ENCODE measurements around the gene KLF3. TPM values are rescaled to one million over a fixed set of nuclear protein-coding genes. Genes with fewer than 3 reads are reported as not detected.
A peak's percentile ranks its signal among the peaks of the same experiment; 100 is the strongest.

KLF3 gene
- total RNA-seq, 1 experiment from 2014 or later, result 14.6 TPM

- H3K4me1 ChIP-seq (ENCODE audit: insufficient read depth, low read length), result peaks cover 45% of the 10 kb centered on the region
- POLR2A ChIA-PET (ENCODE audit: unreplicated experiment), result no interaction called here
- TSS peak; percentile 78 for BruUV-seq (replicated peaks)
Observed at GRCh38 chr4:38666766-38667084, 2.7 kb downstream of the KLF3 start.

DNA sequence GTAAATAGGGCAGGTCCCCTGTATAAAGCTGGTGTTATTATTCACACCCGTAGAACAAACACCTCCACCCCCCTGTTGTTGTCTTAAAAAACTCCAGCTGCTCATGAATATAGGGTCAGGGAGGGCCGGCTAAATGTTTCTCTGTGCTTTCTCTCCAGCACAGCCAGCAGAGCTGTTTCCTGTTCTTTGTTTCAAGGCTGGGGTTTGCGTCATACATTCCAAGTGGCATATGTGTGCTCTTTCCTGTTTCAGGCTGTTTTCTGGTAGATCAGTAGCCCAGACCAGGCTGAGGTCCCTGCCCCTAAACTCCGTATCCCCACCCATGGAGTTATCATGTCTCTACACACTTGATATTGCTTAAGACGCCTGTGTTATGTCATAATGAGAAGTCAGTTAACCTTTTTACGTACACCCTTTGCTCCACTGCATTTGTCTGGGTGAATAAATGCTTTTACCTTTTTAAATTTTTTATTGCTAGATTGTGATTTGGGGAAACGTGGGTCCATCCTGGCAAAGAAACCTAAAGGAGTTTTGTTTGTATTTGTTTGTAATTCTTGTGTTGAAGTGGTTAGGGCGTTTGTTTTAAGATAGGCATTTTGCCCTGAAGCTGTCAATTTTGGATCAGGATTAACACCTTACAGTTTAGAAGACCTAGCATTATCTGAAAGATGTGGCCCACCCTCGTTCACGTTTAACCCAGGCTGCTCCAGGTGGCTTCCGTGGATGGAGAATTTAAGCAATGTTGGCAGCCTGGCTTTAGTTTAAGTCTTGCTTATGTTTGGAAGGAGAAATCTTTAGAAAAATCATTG lies 3.3 kb downstream of the KLF3 start:
- Histone ChIP-seq H3K36me3 (ENCODE audit: low read depth, low read length) (no peaks in the 10 kb centered on the region), H4K20me1 (ENCODE audit: low read length) (no peaks in the 10 kb centered on the region), H3K4me3 (ENCODE audit: low read length) (peak overlapping the region; percentile 87), H3K9me2 (replicated peaks; ENCODE audit: low read length) (no peaks in the 10 kb centered on the region), H3F3A (ENCODE audit: low read length, unreplicated experiment) (no peaks in the 10 kb centered on the region), H3K9ac (ENCODE audit: low read length) (peak overlapping the region; percentile 96), H3K9me3 (ENCODE audit: low read length) (no peaks in the 10 kb centered on the region), H2AFZ (ENCODE audit: low read length) (no peak overlapping the region), H3K4me1 (ENCODE audit: insufficient read depth, low read length) (peaks cover 51% of the 10 kb centered on the region), H3K79me2 (ENCODE audit: low read length) (peaks cover 86% of the 10 kb centered on the region), H3K4me2 (ENCODE audit: low read length) (peak overlapping the region; percentile 82), H3K27me3 (ENCODE audit: low read length) (no peaks in the 10 kb centered on the region), H3K27ac (ENCODE audit: low read length) (peak overlapping the region; percentile 81)
- ChIA-PET POLR2A (ENCODE audit: unreplicated experiment) (no interaction called here), CTCF (interaction anchor here (0.6 to 1.0 kb wide), 5 partner anchors 8 to 487 kb away, joined by 3 to 6 read pairs (median 4); no protein-coding TSS in a partner anchor)
- ATAC-seq (peak; percentile 45), DNase-seq (peak; percentile 85)
- TF ChIP-seq, protein P1, sequence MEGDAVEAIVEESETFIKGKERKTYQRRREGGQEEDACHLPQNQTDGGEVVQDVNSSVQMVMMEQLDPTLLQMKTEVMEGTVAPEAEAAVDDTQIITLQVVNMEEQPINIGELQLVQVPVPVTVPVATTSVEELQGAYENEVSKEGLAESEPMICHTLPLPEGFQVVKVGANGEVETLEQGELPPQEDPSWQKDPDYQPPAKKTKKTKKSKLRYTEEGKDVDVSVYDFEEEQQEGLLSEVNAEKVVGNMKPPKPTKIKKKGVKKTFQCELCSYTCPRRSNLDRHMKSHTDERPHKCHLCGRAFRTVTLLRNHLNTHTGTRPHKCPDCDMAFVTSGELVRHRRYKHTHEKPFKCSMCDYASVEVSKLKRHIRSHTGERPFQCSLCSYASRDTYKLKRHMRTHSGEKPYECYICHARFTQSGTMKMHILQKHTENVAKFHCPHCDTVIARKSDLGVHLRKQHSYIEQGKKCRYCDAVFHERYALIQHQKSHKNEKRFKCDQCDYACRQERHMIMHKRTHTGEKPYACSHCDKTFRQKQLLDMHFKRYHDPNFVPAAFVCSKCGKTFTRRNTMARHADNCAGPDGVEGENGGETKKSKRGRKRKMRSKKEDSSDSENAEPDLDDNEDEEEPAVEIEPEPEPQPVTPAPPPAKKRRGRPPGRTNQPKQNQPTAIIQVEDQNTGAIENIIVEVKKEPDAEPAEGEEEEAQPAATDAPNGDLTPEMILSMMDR (conservative IDR thresholded peaks at IDR 0.05; ENCODE audit: low read depth, low read length), result no peak
- TF ChIP-seq EZH2phosphoT487 (IDR thresholded peaks at IDR 0.05; ENCODE audit: borderline replicate concordance, low read length) (no peak), EZH2 (IDR thresholded peaks at IDR 0.05; ENCODE audit: low read length, unreplicated experiment) (no peak)
- intact Hi-C loops (cut with micrococcal nuclease), result loop anchor here (10.0 kb wide), 1 partner anchor 102 kb away; no protein-coding TSS in a partner anchor
- no TSS peak for BruUV-seq (replicated peaks)

More at GRCh38 chr4:38666766-38667084, 2.7 kb downstream of the KLF3 start:
- Histone ChIP-seq H3K36me3 (ENCODE audit: low read depth, low read length) (no peaks in the 10 kb centered on the region), H3K79me2 (ENCODE audit: low read length) (peaks cover 83% of the 10 kb centered on the region), H2AFZ (ENCODE audit: low read length) (no peak overlapping the region), H3K27ac (ENCODE audit: low read length) (peak overlapping the region; percentile 81), H3K4me3 (ENCODE audit: low read length) (peak overlapping the region; percentile 87), H3K9me2 (replicated peaks; ENCODE audit: low read length) (no peaks in the 10 kb centered on the region), H3K4me2 (ENCODE audit: low read length) (peak overlapping the region; percentile 82), H4K20me1 (ENCODE audit: low read length) (no peaks in the 10 kb centered on the region), H3F3A (ENCODE audit: low read length, unreplicated experiment) (no peaks in the 10 kb centered on the region), H3K27me3 (ENCODE audit: low read length) (no peaks in the 10 kb centered on the region), H3K9ac (ENCODE audit: low read length) (peak overlapping the region; percentile 96), H3K9me3 (ENCODE audit: low read length) (no peaks in the 10 kb centered on the region)
- CTCF ChIA-PET, result interaction anchor here (0.6 to 1.0 kb wide), 4 partner anchors 8 to 487 kb away, joined by 4 to 6 read pairs (median 4); no protein-coding TSS in a partner anchor
- TF ChIP-seq EZH2phosphoT487 (IDR thresholded peaks at IDR 0.05; ENCODE audit: borderline replicate concordance, low read length), result no peak
- no peak for TF ChIP-seq EZH2 (IDR thresholded peaks at IDR 0.05; ENCODE audit: low read length, unreplicated experiment)
- TF ChIP-seq, protein P1 (conservative IDR thresholded peaks at IDR 0.05; ENCODE audit: low read depth, low read length), result no peak
- intact Hi-C loops (cut with micrococcal nuclease), result loop anchor here (10.0 kb wide), 1 partner anchor 102 kb away; no protein-coding TSS in a partner anchor
- DNase-seq (peak; percentile 1), ATAC-seq (no peak)
